ENCODE results near the gene UNK.

Gene UNK

GRCh38 chr17:75783069-75783783, 1.4 kb upstream of the UNK start:
- ChIA-PET CTCF (interaction anchor here (0.6 to 2.7 kb wide), 16 partner anchors 8 to 335 kb away, joined by 3 to 9 read pairs (median 4); partner anchors contain the start of genes GALK1 and WBP2), POLR2A (interaction anchor here (0.6 to 6.3 kb wide), 10 partner anchors 8 to 158 kb away, joined by 3 to 63 read pairs (median 4); partner anchors contain the start of genes FBF1, GALK1 and WBP2)
- TF ChIP-seq PKNOX1 (IDR thresholded peaks at IDR 0.05) = peak; percentile 93
- TF ChIP-seq ARNT (IDR thresholded peaks at IDR 0.05) = no peak
- no peak for DNase-seq (ENCODE audit: extremely low spot score)

DNA sequence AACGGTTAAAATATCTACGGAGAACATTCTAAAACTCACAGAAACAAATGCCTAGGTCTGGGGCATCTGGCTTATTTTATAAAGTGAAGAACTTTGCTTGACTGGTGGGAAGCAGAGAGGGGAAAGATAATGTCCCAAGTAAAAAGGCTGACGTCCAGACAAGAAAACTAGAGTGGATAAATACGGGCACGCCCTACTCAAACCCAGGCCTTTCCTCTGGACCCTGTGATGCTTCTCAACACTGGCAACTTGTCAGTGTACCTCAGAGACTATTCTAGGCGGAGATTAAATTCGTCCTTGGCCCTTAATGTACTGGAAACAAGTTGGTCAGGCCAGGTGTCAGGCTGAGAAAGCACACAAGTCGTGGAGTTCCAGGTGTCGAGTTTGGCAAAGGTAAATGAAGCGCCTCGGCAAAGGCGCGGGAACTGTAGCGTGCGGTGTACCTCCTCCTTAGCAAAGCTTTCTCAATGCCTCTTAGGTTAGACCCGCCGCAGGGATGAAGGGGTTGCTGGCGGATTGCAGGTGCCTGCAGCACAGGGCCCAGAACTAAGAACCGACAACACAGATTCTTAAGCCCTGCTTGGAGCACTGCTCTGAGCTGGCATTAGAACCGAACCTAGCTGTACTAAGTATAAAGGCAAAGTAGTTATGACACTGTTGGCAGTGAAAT, 668 bp upstream of the UNK start:
- no peak for DNase-seq (ENCODE audit: extremely low spot score)
- POLR2A ChIA-PET = interaction anchor here (0.7 to 6.3 kb wide), 14 partner anchors 9 to 194 kb away, joined by 3 to 63 read pairs (median 4); partner anchors contain the start of genes ACOX1, FBF1, GALK1 and WBP2
- TF ChIP-seq LEF1 (IDR thresholded peaks at IDR 0.05; ENCODE audit: borderline replicate concordance) = no peak
- TF ChIP-seq HDGF (IDR thresholded peaks at IDR 0.05; ENCODE audit: borderline replicate concordance) = no peak
- TF ChIP-seq L3MBTL2 (conservative IDR thresholded peaks at IDR 0.05) = no peak
- TF ChIP-seq CTBP1 (IDR thresholded peaks at IDR 0.05; ENCODE audit: borderline replicate concordance) = no peak
- TF ChIP-seq ELF4 (IDR thresholded peaks at IDR 0.05) = no peak
- no peak for TF ChIP-seq FOXA1 (IDR thresholded peaks at IDR 0.05)
- no peak for TF ChIP-seq FOXK2 (IDR thresholded peaks at IDR 0.05)
- TF ChIP-seq ARNT (IDR thresholded peaks at IDR 0.05) = no peak
- TF ChIP-seq FOXM1 (IDR thresholded peaks at IDR 0.05; ENCODE audit: borderline replicate concordance) = no peak
- TF ChIP-seq NFRKB (IDR thresholded peaks at IDR 0.05) = no peak
- TF ChIP-seq BHLHE40 (IDR thresholded peaks at IDR 0.05; ENCODE audit: borderline replicate concordance) = no peak
- TF ChIP-seq TARDBP (IDR thresholded peaks at IDR 0.05) = no peak
- no peak for TF ChIP-seq SP1 (IDR thresholded peaks at IDR 0.05)
- TF ChIP-seq ZNF384 (IDR thresholded peaks at IDR 0.05) = no peak
- no peak for TF ChIP-seq SUZ12 (IDR thresholded peaks at IDR 0.05)
- TF ChIP-seq PKNOX1 (IDR thresholded peaks at IDR 0.05) = no peak
- CTCF ChIA-PET = interaction anchor here (0.6 to 2.7 kb wide), 13 partner anchors 8 to 335 kb away, joined by 3 to 9 read pairs (median 4); partner anchors contain the start of gene GALK1

DNA sequence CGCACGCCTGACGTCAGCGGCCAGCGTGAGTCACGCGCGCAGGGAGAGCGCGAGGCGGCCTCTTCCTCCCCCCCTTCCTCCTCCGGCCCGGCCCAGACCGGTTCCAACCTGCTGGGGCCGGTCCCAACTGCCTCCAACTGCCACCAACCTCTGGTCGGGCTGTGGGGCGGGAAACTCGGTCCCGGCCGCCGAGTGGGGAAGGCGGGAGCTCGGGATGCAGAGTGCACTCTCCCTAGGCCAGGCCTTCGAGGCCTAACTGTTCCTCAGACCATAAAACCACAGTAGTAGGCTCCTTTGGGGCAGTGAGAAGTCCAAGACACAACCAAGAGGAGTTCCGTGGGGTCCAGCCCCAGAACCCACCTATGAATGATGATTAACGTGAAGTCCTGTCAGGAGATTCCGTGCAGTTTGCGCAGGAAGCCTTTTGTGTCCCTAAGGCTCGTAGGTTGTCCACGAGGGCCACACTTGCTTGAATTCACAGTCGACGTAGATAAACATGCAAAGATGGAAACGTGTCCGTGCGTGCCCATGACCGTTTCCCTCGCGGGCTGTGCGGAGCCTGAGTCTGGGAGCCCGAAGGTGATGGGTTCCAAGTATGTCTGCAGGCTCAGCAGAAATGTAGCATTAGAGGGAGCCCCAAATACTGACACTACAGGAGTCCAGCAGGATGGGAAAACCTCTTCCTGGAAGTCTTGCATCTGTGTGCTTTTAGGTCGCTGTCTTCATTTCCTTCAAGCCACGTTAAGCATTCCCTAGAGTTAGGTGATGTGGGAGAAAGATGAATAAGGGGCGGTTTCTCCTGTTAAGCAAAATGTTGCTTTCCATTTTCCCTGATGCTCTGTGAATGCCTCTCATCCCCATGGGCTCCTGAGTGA, 647 bp downstream of the UNK start:
- peak; percentile 83 for DNase-seq (ENCODE audit: extremely low spot score)
- ChIA-PET CTCF (no interaction called here), POLR2A (interaction anchor here (0.6 to 6.3 kb wide), 14 partner anchors 9 to 193 kb away, joined by 3 to 63 read pairs (median 4); partner anchors contain the start of genes ACOX1, GALK1 and WBP2)
- TF ChIP-seq HDGF (IDR thresholded peaks at IDR 0.05; ENCODE audit: borderline replicate concordance) = 0 out of 2 replicates have a peak, but pooled peaks have one; percentile 33
- peak; percentile 98 for TF ChIP-seq L3MBTL2 (conservative IDR thresholded peaks at IDR 0.05)
- no peak for TF ChIP-seq BHLHE40 (IDR thresholded peaks at IDR 0.05; ENCODE audit: borderline replicate concordance)
- no peak for TF ChIP-seq FOXA1 (IDR thresholded peaks at IDR 0.05)
- TF ChIP-seq ARNT (IDR thresholded peaks at IDR 0.05) = 0 out of 2 replicates have a peak, but pooled peaks have one; percentile 45
- TF ChIP-seq LEF1 (IDR thresholded peaks at IDR 0.05; ENCODE audit: borderline replicate concordance) = peak; percentile 99

- POLR2A ChIA-PET = interaction anchor here (4.2 kb wide), 1 partner anchor 12 kb away, joined by 34 read pairs; a partner anchor contains a TSS
- no peak for TF ChIP-seq FOXA1 (IDR thresholded peaks at IDR 0.05)
- TF ChIP-seq TARDBP (IDR thresholded peaks at IDR 0.05) = no peak
- CTCF ChIA-PET = interaction anchor here (1.5 kb wide), 1 partner anchor 8 kb away, joined by 7 read pairs; no protein-coding TSS in a partner anchor
- DNase-seq (ENCODE audit: extremely low spot score) = no peak
Measured at GRCh38 chr17:75791254-75791653, 6.6 kb downstream of the UNK start.

- POLR2A ChIA-PET = interaction anchor here (1.2 to 4.5 kb wide), 3 partner anchors 9 to 16 kb away, joined by 3 to 32 read pairs (median 3); partner anchors contain the start of gene UNK
Measured at GRCh38 chr17:75793460-75793859, 8.9 kb downstream of the UNK start.

More at GRCh38 chr17:75793460-75793859, 8.9 kb downstream of the UNK start:
- no peak for DNase-seq (ENCODE audit: extremely low spot score)
- CTCF ChIA-PET = interaction anchor here (1.2 kb wide), 1 partner anchor 19 kb away, joined by 4 read pairs; no protein-coding TSS in a partner anchor
- no peak for TF ChIP-seq PKNOX1 (IDR thresholded peaks at IDR 0.05)
- no peak for TF ChIP-seq FOXK2 (IDR thresholded peaks at IDR 0.05)
- no peak for TF ChIP-seq ZNF384 (IDR thresholded peaks at IDR 0.05)
- TF ChIP-seq LEF1 (IDR thresholded peaks at IDR 0.05; ENCODE audit: borderline replicate concordance) = no peak
- TF ChIP-seq ARNT (IDR thresholded peaks at IDR 0.05) = no peak
- TF ChIP-seq HDGF (IDR thresholded peaks at IDR 0.05; ENCODE audit: borderline replicate concordance) = no peak
- no peak for TF ChIP-seq FOXA1 (IDR thresholded peaks at IDR 0.05)
- TF ChIP-seq NFRKB (IDR thresholded peaks at IDR 0.05) = no peak
- no peak for TF ChIP-seq SP1 (IDR thresholded peaks at IDR 0.05)
- TF ChIP-seq FOXM1 (IDR thresholded peaks at IDR 0.05; ENCODE audit: borderline replicate concordance) = no peak
- no peak for TF ChIP-seq CTBP1 (IDR thresholded peaks at IDR 0.05; ENCODE audit: borderline replicate concordance)
- TF ChIP-seq SUZ12 (IDR thresholded peaks at IDR 0.05) = no peak
- no peak for TF ChIP-seq BHLHE40 (IDR thresholded peaks at IDR 0.05; ENCODE audit: borderline replicate concordance)

All from HEK293T (cell line).